GM06990 (cell line): Measurements from ENCODE around the gene PTGES3L.

Source experiments
- DNase-seq: peaks from one replicate; pipeline ENCODE4 v3.0.0-alpha.2; 2011; ENCODE audit not compliant: insufficient read length; ENCODE audit errors: extremely low read depth
- H3K27me3 ChIP-seq: replicated peaks from 2 replicates; pipeline ENCODE4 v1.6.0; 2011; ENCODE audit warnings: low read length; ENCODE audit not compliant: control insufficient read depth, insufficient read depth
- H3K36me3 ChIP-seq: 2 replicates; pipeline ENCODE4 v1.5.1; 2011; ENCODE audit warnings: low read length; ENCODE audit not compliant: control insufficient read depth, insufficient read depth
- H3K4me3 ChIP-seq: replicated peaks from 2 replicates; pipeline ENCODE4 v1.5.1; 2011; ENCODE audit warnings: low read depth, mild to moderate bottlenecking, control low read depth, low read length
- CTCF ChIP-seq: IDR thresholded peaks from 2 replicates; pipeline ENCODE4 v1.5.1; 2011; ENCODE audit warnings: low read length, control low read depth, mild to moderate bottlenecking, inconsistent platforms; ENCODE audit not compliant: insufficient read depth, poor library complexity, severe bottlenecking

PTGES3L gene

GRCh38 chr17:43014649-43015542 lies 35.0 kb upstream of the PTGES3L start:
- no peak for TF ChIP-seq CTCF
- Histone ChIP-seq H3K36me3 (peaks cover 23% of the 10 kb centered on the region), H3K27me3 (no peaks in the 10 kb centered on the region), H3K4me3 (no peak overlapping the region)
- no peak for DNase-seq

DNA sequence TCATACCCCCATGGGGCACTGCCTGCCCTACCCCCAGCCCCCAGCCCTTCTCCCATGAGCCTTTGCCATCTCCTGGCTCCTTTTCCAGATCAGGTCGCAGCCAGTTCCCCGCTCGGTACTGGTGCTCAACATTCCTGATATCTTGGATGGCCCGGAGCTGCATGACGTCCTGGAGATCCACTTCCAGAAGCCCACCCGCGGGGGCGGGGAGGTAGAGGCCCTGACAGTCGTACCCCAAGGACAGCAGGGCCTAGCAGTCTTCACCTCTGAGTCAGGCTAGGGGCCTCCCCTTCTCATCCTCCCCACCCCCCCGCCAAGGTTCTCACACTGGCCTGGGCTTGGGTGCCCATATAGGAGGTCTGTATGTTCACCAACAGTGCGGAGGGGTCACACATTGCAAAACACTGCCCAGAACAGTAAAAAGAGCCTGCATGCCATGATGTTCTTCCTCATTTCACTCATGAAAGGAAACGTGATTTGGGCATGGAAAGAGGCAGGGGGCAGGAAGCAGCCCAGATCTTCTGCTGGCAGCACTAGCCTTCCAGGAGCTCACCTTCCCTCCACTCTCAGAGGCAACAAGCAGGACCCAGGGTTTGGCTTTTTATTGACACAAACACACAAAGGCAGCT lies 34.3 kb upstream of the PTGES3L start:
- H3K36me3 ChIP-seq = peaks cover 23% of the 10 kb centered on the region
- no peak for DNase-seq
- H3K27me3 ChIP-seq = no peaks in the 10 kb centered on the region
- TF ChIP-seq CTCF = no peak
- no peak overlapping the region for H3K4me3 ChIP-seq

DNA sequence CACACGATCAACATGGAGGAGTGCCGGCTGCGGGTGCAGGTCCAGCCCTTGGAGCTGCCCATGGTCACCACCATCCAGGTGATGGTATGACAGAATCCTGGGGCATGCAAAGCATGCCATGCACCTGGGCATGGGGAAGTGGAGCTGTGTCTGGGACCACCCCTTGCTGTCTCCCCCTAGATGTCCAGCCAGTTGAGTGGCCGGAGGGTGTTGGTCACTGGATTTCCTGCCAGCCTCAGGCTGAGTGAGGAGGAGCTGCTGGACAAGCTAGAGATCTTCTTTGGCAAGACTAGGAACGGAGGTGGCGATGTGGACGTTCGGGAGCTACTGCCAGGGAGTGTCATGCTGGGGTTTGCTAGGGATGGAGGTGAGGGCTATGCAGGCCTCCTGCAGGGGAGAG lies 33.4 kb upstream of the PTGES3L start:
- Histone ChIP-seq H3K4me3 (no peak overlapping the region), H3K27me3 (no peaks in the 10 kb centered on the region), H3K36me3 (peaks cover 23% of the 10 kb centered on the region)
- DNase-seq = no peak
- TF ChIP-seq CTCF = no peak

GRCh38 chr17:43011728-43012472 lies 32.0 kb upstream of the PTGES3L start:
- Histone ChIP-seq H3K4me3 (no peak overlapping the region), H3K27me3 (no peaks in the 10 kb centered on the region), H3K36me3 (peaks cover 23% of the 10 kb centered on the region)
- no peak for TF ChIP-seq CTCF
- DNase-seq = no peak

DNA sequence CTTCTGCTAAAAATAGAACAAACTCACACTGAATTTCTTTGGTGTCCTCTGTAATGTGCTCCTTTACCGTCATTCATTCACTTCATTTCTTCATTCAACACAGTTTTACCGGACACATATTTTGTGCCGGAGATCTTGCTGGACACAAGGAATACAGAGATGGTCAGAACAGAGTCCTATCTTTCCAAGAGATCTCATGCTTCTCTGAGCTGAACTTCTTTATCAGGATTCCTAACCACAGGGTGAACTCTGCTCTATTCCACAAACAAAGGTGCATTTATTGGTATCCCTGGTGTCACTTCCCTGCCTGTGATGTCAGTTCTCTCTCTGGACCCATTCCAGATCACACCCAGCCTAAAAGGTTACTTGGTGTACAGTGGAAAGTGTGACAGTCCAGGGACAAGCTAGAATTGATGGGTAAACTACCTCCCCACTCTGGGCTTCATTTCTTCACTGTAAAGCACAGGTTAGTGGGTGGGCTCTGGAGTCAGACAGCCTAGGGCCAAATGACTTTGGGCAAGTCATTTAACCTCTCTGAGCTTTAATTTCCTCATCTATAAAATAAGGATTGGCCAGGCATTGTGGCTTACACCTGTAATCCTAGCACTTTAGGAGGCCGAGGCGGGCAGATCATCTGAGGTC lies 30.9 kb upstream of the PTGES3L start:
- no peak for TF ChIP-seq CTCF
- DNase-seq = no peak
- Histone ChIP-seq H3K36me3 (peaks cover 23% of the 10 kb centered on the region), H3K4me3 (no peak overlapping the region), H3K27me3 (no peaks in the 10 kb centered on the region)
